Right lobe of liver (tissue), 4 donors: ENCODE measurements around the gene MED9.

ENCODE experiments used
- POLR2A ChIP-seq: fragments of 450-650 bp; IDR thresholded peaks from one replicate; pipeline ENCODE4 v1.6.1; 2017; ENCODE audit warnings: antibody characterized with exemption, mild to moderate bottlenecking
- TF ChIP-seq, protein P1 (sequence below), 4 donors: fragments of 200-600 bp in 3 of 4; fragments of 450-650 bp in 1 of 4; IDR thresholded peaks; one replicate each; pipeline versions ENCODE4 v1.5.1 to v1.8.0; 2016 to 2022; ENCODE audit warnings: antibody characterized with exemption in 4 of 4, mild to moderate bottlenecking in 2 of 4
- donor health status: DM: no; HTN: no; CAD: no.
- donor health status: DM: no; HTN: no; CAD: no.
- donor health status: DM: no; HTN: yes; CAD: no.

- TF ChIP-seq, protein P1, sequence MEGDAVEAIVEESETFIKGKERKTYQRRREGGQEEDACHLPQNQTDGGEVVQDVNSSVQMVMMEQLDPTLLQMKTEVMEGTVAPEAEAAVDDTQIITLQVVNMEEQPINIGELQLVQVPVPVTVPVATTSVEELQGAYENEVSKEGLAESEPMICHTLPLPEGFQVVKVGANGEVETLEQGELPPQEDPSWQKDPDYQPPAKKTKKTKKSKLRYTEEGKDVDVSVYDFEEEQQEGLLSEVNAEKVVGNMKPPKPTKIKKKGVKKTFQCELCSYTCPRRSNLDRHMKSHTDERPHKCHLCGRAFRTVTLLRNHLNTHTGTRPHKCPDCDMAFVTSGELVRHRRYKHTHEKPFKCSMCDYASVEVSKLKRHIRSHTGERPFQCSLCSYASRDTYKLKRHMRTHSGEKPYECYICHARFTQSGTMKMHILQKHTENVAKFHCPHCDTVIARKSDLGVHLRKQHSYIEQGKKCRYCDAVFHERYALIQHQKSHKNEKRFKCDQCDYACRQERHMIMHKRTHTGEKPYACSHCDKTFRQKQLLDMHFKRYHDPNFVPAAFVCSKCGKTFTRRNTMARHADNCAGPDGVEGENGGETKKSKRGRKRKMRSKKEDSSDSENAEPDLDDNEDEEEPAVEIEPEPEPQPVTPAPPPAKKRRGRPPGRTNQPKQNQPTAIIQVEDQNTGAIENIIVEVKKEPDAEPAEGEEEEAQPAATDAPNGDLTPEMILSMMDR (IDR thresholded peaks at IDR 0.05): no peak
- TF ChIP-seq POLR2A: no peak
These were observed 27.7 kb downstream of the MED9 start for GRCh38 chr17:17504341-17505140.
